Body of pancreas (tissue), 4 donors: ENCODE measurements around the gene GFOD1.

Experiments
- CTCF ChIP-seq, 7 experiments: fragments of 450-650 bp in 4 of 7; fragments of 200-600 bp in 3 of 7; sonication (generic) in 3 of 7; IDR thresholded peaks; one replicate each; pipeline ENCODE4 v1.5.1; 2016 to 2019; ENCODE audit warnings: antibody characterized with exemption in 7 of 7
- POLR2A ChIP-seq, 3 donors: fragments of 450-650 bp; IDR thresholded peaks; one replicate each; pipeline ENCODE4 v1.6.1; 2016; ENCODE audit warnings: antibody characterized with exemption in 3 of 3, mild to moderate bottlenecking in 2 of 3

GRCh38 chr6:13511913-13512717, 24.7 kb upstream of the GFOD1 start:
- TF ChIP-seq CTCF (IDR thresholded peaks at IDR 0.05) = no peak
- no peak for TF ChIP-seq POLR2A (IDR thresholded peaks at IDR 0.05)
